Mammary epithelial cell (primary cell): Measurements from ENCODE around the gene STEAP3.

Experiments
- CTCF ChIP-seq, 2 donors: IDR thresholded peaks in 1 of 2; conservative IDR thresholded peaks in 1 of 2; 2 replicates each; pipeline ENCODE4 v1.5.1; 2011 to 2012; ENCODE audit warnings: inconsistent platforms in 2 of 2, low read length in 2 of 2, mild to moderate bottlenecking in 2 of 2, control low read depth in 1 of 2, low read depth in 1 of 2; ENCODE audit not compliant: insufficient read depth in 1 of 2; ENCODE audit errors: extremely low read depth in 1 of 2
- EZH2 ChIP-seq: IDR thresholded peaks from 2 replicates; pipeline ENCODE4 v1.6.1; 2012; ENCODE audit warnings: low read length, inconsistent platforms, borderline replicate concordance

- no peak for TF ChIP-seq CTCF (conservative IDR thresholded peaks at IDR 0.05 in 1 of 2, IDR thresholded peaks at IDR 0.05 in 1 of 2; ENCODE audit: extremely low read depth in 1 of 2, insufficient read depth in 1 of 2, low read depth in 1 of 2, low read length in 2 of 2)
- no peak for TF ChIP-seq EZH2
Observed at GRCh38 chr2:119266091-119266589, 42.5 kb downstream of the STEAP3 start.
